HG03457 (cell line): ENCODE results near the gene ADCY9.
"Not testable (repeated sequence)": the region's sequence is repeated elsewhere in the genome, so short reads cannot be mapped to it uniquely, and the experiment has no call there.

ENCODE experiments used
- ATAC-seq: cut with Tn5 transposase; IDR thresholded peaks from one replicate; pipeline ENCODE4 v1.9.1; 2021; ENCODE audit warnings: moderate number of reproducible peaks; ENCODE audit not compliant: unreplicated experiment

The ADCY9 gene

DNA sequence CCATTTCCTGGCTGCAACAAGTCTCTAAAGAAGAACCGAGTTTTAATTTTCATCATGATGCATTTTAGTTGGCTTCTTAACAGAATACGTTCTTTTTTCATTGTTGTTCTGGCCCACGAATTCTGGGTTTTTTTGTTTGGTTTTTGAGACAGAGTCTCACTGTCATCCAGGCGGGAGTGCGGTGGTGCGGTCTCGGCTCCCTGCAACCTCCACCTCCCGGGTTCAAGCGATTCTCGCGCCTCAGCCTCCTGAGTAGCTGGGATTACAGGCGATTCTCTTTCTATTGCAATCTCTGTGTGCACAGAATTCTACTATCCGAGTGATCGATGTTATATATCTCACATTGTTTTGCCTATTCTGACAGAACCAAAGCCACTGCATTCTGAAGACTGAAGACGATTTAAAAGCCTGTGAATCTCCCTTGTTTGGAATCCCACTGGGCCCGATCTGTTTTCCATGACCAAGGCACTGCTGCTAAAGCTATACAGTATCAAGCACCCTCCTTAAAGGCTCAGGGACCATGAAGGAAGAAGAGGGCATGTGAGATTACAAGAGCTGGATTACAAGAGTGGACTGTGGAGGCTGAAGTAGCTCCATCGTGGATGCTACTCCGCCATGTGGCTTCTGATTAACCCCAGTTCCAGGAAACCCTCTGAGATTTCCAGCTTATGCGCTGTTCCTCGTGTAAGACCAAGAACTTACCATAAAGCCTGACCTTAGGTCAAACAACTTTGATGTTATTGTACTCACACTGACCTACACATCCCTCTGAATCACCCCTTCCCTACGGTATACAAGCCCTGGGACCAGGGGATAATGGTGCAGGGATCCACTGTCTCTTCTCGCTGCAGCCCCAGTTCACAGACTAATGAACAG lies 44.3 kb downstream of the ADCY9 start:
- ATAC-seq: no peak

DNA sequence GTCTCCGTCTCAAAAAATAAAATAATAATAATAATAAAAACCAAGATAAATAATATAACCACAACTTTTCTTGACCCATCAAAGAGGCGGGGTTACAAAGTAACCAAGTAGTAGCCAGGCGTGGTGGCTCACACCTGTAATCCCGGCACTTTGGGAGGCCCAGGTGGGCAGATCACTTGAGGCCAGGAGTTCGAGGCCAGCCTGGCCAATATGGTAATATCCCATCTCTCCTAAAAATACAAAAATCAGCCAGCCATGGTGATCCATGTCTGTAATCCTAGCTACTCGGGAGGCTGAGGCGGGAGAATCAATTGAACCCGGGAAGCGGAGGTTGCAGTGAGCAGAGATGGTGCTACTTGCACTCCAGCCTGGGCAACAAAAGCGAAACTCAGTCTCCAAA lies 45.3 kb downstream of the ADCY9 start:
- ATAC-seq: no peak

DNA sequence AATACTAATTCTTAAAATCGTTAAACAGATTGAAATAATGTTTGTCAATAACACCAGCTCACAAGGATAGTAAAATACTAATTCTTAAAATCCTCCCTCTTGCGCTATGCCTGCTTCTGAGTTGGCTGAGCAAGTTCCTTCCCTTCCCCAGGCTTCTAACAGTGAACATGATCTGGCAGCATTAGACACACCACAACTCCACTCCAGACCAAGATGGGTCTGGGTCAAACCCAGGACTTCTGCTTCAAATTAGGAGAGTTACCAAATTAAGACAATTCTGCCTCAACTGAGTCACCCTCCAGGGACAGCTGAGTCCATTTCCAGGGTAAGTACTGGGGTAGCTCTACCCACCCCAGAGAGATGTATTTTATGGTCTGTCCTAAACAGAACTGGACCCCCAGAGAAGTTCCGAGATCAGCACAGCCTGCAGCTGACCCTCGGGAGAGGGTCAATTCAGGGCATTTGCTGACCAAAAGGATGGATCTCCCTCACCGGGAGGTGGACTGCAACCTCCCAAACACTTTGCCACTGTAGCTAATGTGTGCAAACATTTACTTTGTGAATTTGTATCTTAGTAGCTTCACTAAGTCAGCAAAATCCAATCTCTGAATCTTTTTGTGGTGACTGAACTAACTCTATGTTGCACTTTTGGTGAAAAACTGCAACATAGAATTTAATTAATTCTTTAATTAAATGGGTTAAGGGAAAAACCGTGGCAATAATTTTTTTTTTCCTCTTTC lies 48.8 kb downstream of the ADCY9 start:
- no peak for ATAC-seq

DNA sequence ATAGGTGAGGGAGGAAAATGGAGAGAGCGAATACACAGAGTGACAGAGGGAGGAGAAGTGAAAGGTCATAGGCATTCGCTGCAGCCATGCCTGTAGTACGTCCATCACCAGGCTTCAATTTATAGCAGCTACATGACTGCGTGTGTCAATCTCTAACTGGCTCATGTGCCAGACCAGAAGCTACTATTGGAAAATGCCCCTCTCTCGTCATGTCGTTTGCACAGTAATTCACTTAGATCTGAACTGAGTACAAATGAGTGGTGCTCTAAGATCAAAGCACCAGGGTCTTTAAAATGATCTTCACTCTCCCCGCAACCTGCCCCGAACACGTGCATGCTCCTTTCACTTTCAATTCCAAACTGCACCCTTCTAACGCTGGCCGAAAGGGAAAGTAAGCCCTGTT lies 51.3 kb downstream of the ADCY9 start:
- ATAC-seq: no peak

DNA sequence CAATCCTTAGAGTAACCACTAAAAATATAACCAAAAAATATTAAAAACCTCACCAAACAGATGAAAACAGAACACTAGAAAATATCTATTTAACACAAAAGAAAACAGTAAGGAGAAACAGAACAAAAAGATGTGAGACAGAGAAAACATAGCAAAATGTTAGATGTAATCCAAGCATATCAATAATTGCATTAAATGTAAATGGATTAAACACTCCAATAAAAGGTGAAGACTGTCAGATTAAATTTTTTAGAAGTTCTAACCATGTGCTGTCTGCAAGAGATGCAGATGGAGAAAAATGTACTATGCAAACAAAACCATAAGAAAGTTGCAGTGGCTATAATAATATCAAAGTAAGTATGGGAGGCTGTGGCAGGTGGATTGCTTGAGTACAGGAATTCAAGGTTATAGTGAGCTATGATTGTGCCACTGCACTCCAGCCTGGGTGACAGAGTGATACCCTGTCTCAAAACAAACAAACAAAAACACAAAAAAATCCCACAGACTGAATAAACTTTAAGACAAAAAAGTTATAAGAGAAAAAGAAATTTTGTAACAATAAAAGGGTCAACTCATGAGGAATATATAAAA lies 53.9 kb downstream of the ADCY9 start:
- no peak for ATAC-seq

DNA sequence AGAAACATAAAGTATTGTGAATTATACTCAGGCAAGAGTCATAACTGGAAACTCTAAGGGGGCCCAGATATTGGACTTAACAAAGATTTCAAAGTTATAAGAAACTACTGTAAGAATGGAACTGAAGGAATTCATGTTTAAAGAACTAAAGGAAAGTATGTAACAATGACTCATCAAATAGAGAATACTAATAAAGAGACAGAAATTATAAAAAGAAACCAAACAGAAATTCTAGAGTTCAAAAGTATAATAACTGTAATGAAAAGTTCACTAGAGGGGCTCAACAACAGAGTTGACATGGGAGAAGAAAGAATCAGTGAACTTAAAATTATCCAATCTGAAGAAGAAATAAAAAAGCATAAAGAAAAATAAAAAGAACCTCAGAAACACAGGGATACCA lies 55.4 kb downstream of the ADCY9 start:
- no peak for ATAC-seq

DNA sequence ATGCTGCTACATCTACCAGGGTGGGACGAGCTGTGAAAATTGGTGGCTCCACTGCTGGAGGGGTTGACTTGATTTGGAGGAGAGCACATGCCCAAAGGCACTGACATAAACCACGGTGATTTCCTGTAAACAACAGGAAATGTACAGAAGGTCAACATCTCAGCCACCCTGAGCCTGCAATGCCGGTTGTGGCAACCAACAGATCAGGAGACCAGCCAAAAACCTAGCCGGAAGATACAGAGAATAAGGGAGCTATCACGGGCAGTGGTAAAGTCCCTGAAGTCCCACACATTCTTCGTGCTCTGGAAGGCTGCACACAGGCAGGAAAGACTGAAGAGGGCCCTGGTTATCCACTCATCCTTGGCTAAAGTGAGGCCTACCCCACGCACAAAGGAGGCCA lies 56.2 kb downstream of the ADCY9 start:
- no peak for ATAC-seq

DNA sequence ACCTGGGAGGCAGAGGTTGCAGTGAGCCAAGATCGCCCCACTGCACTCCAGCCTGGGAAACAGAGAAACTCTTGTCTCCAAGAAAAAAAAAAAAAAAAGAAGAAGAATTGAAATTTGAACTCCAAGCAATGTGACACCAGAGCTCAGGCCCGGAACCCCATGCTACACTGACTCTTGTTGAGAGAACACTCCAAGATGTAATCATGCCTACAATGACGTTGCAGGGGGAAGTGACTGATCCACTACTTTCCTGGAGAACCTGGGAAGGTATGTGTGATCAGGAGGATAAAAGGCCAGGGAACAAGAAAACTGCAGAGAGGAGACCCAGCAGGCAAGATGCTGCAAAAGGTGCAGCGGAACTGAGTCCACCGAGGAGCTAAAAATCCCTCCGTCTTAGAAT lies 57.9 kb downstream of the ADCY9 start:
- no peak for ATAC-seq

DNA sequence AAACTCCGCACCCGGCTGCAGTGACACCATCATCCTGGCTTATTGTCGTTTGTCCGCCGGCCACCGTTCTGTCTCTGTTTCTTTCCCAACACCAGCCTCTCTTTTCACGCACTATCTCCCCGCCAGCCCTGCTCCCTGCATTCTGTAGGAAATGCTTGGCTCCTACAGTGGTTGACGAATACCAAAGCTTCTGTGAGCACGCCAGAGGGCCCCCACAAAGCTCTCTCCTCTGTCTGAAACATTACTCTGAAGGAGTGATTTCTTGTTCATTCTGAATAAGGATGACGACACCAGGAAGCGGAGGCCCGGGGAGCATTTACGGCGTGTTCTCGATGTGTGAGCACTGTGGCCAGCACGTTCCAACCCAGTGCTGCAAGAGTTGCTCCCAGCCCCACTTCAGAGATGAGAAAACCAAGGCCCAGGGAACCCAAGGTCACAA lies 58.8 kb downstream of the ADCY9 start:
- ATAC-seq: no peak

DNA sequence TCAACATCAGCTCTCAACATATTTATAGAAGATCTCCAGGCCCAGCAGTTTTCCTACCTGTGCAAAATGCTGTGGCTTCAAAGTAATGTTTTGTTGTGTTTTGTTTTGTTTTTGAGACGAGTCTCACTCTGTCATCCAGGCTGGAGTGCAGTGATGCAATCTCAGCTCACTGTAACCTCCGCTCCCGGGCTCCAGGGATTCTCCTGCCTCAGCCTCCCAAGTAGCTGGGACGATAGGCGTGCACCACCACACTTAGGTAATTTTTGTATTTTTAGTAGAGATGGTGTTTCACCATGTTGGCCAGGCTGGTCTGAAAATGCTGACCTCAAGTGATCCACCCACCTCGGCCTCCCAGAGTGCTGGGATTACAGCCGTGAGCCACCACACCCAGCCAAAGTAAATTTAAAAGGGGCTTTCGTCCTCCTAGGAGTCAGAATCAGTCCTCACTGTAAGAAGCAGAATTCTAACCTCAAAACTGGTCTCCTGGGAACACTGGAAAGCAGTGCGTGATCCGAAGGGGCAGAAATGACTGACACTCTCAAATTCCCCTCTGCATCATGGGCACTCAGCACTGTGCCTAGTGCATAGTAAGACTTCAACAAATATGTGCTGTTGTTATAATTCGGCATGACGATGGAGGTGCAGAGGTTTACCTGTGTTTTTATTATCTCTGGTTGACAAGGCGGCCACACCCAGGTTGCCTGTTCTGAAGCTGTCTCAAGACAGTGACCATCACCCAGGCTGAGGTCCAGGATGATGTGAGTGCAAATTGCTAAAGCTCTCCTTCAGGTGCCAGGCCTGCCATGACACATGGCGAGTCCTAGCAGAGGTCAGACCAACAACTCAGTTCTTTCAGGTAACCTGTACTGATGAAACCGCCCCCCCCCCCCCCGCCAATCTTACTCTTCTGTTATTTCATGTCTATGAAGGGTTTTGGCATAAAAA lies 59.8 kb downstream of the ADCY9 start:
- no peak for ATAC-seq

DNA sequence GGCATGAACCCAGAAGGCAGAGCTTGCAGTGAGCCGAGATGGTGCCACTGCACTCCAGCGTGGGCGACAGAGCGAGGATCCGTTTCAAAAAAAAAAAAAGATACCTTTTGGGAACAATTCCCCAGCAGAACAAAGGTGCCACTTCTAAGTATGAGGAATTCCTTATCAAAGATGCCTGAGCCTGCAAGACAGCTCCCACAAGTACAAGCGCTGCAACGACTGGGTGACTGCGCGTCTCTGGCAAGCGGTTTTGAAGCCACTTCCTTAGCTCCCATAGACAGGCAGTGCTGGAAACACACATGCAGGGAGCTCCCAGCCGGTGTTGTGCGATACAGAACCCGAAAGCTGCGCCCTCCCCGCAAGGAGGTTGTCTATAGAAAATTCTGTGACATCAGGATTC lies 60.5 kb downstream of the ADCY9 start:
- no peak for ATAC-seq

DNA sequence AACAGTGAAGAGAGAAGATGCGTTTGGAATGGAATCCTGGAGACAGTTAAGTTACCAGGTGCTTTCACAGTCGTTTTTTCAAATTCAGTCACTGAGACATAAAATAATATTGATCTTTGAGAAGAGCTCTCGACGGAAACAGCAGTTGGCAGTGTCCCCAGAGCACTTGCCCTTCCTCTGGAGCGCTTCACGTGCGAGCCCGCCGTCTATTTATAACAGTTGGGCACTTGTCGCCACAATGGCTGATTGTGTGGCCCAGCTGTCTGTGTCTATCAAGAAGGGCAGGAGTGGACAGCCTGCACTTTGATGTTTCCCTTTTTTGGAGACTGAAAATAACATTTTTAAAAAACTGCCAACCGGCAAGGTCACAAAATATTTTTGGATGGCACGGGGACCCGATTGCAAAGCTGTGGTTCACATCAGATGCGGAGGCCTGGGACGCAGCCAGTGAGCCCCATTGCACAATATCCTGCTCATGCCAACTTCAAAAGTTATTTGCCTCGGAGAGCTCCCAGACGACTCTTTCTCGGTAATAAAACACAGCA lies 62.9 kb downstream of the ADCY9 start:
- no peak for ATAC-seq

DNA sequence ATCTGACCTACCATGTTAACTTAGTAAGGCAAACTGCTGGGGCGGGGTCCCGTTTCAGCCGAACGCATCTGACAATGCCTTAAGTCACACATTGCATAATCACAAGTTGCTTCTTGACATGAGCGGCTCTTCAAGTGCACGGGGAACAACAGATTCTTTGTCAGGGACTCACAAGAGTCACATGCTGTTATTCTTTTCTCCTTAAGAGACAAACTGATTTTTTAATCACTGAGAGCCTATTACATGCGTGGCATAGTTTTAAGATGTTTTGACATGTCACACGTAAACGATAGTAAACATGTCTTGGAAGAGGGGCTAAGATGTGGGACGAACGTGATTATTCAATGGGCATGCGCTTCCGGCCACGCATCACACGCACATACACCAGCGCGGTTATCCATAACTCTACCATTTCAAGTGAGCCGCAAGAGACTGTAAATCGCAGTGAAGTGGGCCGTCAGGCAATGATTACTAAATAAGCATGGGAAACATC lies 63.4 kb downstream of the ADCY9 start:
- no peak for ATAC-seq

DNA sequence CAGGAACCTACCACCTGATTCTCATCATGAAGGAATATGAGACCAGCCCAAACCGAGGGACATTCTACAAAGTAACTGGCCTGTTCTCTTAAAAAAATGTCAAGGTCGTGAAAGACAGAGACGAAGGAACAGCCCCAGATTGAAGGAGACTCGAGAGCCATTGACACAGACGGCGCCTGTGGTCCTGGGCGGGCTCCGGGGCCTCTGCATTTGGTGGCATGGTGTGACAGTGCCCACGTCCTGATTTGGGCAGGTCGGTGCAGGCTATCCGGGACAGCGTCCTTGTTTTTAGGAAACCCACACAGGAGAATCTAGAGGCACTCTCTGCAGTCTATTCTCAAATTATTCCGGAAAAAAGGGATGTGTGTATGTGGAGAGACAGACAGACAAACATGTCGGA lies 64.1 kb downstream of the ADCY9 start:
- no peak for ATAC-seq

DNA sequence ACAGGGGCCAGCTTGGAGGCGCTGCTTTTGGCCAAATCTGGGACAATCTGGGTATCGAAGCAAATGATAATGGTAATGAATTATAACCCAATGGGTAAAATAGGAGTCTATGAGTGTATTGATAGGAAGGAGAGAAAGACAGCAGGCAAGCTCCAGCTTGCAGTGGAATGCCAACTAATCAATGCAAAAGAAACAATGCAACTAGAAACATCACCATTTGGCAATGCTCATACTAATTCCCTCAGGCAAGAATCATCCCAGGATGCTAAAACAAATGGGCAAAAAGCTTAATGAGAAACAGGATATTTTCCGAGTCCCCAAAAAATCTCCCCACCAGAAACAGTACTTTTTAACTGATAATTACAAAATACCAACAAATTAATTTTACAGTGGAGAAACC lies 64.7 kb downstream of the ADCY9 start:
- no peak for ATAC-seq

DNA sequence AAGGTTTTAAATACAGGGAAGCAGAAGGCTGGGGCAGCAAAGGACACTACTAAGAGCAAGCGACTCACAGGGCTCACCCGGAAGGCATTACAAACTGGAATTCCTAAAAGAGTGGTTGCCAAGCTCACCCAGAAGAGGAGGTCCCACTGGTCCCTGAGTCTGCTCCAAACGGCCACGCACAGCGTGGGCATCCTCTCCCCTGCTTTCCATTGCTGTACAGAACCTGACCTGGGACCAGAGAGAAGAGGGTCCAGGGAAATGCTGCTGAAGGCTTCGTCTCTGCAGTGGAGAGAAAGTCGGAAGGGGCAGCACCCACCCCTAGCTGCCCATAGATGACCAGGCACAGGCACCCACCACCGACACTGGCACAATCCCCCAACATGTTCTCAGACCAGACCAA lies 67.2 kb downstream of the ADCY9 start:
- ATAC-seq: no peak

DNA sequence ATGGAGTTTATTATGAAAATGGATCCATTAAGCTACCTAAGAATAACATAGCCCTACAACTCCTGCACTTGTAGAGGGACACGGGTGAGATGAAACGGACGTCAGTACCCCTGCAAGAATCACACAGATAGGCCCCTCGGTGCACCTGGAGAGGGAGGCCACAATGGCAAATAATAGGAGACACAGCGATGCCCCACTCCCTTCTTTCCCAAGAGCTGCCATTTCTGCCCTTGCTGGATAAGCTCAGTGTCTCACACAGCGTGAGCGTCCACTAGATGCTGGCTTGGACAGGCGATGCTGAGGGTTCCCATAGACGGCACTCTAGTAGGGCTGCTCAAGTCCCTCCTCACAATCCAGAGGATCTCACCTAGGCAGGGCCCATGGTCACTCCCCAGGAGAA lies 67.8 kb downstream of the ADCY9 start:
- ATAC-seq: no peak

DNA sequence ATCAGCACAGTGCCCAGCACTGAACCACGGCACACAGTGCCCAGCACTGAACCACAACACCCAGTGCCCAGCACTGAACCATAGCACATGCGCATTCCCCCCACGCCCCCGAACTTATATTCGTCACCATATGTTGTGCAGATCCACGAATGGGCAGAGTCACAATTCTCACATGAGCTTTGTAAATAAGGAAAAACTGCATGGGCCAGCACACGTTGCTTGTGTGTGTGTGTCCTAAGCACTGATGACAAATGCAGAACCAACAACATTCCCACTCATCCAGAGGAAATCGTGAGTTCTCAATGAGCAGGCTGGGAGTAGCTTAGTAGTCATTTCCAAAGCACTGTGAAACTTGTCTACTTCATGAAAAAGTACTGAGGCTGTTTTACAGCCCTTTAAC lies 70.0 kb downstream of the ADCY9 start:
- no peak for ATAC-seq

DNA sequence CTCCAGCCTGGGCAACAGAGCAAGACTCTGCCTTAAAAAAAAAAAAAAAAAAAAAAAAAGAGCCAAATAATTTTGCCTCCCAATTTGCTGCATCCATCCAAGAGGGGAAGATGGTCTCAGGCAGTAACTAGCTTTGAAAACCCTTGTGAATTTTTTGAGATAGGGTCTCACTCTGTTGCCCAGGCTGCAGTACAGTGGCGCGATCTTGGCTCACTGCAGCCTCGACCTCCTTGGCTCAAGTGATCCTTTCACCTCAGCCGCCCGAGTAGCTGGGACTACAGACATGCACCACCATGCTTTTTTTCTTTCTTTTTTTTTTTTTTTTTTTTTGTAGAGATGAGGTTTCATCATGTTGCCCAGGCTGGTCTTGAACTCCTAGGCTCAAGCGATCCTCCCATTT lies 70.7 kb downstream of the ADCY9 start:
- not testable (repeated sequence) for ATAC-seq

DNA sequence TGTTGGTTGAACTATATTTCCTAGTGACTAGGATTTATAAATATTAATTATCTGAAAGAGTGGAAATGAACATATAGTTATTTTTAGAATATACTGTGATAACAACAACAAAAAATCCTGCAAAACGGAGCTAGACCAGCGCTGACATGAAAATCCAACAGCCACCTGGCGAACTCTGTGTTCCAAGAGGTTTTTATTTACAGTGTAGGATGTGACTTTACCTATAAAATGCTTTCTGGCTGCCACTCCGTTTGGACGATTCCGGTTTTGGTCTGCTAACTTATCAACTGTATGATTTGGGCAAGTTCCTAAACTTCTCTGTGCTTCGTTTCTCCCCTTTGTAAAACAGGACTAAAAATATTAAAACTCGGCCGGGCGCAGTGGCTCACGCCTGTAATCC lies 73.7 kb downstream of the ADCY9 start:
- no peak for ATAC-seq
